Measurements from ENCODE around the gene KDM3A. TPM values are rescaled to one million over a fixed set of nuclear protein-coding genes. Genes with fewer than 3 reads are reported as not detected.
A peak's percentile ranks its signal among the peaks of the same experiment; 100 is the strongest.

Gene KDM3A, protein sequence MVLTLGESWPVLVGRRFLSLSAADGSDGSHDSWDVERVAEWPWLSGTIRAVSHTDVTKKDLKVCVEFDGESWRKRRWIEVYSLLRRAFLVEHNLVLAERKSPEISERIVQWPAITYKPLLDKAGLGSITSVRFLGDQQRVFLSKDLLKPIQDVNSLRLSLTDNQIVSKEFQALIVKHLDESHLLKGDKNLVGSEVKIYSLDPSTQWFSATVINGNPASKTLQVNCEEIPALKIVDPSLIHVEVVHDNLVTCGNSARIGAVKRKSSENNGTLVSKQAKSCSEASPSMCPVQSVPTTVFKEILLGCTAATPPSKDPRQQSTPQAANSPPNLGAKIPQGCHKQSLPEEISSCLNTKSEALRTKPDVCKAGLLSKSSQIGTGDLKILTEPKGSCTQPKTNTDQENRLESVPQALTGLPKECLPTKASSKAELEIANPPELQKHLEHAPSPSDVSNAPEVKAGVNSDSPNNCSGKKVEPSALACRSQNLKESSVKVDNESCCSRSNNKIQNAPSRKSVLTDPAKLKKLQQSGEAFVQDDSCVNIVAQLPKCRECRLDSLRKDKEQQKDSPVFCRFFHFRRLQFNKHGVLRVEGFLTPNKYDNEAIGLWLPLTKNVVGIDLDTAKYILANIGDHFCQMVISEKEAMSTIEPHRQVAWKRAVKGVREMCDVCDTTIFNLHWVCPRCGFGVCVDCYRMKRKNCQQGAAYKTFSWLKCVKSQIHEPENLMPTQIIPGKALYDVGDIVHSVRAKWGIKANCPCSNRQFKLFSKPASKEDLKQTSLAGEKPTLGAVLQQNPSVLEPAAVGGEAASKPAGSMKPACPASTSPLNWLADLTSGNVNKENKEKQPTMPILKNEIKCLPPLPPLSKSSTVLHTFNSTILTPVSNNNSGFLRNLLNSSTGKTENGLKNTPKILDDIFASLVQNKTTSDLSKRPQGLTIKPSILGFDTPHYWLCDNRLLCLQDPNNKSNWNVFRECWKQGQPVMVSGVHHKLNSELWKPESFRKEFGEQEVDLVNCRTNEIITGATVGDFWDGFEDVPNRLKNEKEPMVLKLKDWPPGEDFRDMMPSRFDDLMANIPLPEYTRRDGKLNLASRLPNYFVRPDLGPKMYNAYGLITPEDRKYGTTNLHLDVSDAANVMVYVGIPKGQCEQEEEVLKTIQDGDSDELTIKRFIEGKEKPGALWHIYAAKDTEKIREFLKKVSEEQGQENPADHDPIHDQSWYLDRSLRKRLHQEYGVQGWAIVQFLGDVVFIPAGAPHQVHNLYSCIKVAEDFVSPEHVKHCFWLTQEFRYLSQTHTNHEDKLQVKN (N-terminal part only)
- total RNA-seq (2014; rRNA removed) = 18.9 and 20.4 TPM in 2 replicates
- 7.8 TPM for polyA plus RNA-seq (2012)

DNA sequence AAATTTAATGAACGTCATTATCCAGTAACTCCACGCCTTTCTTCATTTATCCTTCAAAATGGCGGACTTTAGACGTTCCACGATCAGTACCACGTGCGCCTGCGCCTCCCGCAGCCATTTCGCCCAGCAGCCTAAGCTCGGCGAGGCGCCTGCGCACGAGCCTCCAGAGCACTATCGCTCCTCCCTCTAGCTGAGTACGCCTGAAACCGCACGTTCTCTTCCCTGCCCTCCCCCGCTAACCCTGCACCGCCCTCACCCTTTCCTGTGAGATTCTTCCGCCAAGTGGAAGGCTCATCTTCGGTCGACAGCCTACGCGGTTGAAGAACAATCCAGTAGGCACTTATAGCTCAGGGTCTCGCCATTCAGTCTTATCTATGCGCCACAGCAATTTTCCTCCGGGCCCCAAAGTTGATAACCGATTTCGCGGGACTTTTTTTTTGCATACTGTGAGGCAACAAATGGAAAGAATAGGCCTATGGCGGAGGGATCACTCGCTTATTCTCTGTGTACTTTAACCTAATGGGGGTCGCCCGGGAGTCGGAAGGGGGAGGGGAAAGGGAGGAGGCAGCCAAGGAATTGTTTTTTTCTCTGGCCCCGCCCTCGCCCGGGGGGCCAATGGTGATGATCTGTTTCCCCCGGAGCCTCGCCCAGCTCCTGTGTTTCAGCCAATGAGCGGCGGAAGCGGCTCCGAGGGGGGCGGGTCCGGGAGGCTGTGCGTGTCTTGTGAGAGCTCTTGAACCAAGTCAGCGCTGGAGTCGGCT, at the start of gene KDM3A:
TSS of gene KDM3A (plus strand) at position 741 of the 761 bp plus-strand sequence. CDS start 677 bp downstream, outside the sequence.
- peak; percentile 99 for DNase-seq (ENCODE audit: low read depth)

DNA sequence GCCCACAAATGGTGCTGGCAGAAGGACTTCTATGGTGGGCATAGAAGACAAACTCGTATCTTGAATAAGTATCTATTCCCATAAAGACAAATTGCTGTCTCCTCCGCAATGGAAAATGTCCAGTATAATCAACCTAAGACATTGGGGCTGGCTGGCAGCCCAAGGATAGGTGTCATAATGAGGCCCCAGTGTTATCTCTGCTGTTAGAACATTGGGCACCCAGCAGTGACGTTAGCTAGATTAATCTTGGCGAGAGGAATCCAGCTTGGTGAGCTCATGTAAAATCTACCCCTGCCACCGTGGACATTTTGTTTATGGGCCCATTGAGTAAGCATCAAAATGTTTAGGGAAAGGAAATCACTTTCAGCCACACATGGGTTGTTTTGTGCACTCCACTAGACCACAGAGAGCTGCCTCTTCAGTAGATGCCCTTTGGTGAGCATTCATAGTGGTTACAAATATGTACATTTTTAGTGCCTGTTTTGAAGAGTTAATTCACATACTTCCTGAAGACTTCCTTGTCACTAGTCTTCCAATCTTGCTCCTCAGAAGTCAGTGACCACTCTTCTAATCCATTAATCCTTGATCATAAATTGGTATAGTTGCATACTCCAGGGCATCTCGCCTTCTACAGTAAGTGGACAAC, 48.2 kb upstream of the KDM3A start:
- no peak for DNase-seq (ENCODE audit: low read depth)

- DNase-seq (ENCODE audit: low read depth) = peak; percentile 59
Measured at GRCh38 chr2:86393521-86394491, 47.4 kb upstream of the KDM3A start.

- DNase-seq (ENCODE audit: low read depth) = peak; percentile 67
Measured at GRCh38 chr2:86396291-86396785, 44.8 kb upstream of the KDM3A start.

DNA sequence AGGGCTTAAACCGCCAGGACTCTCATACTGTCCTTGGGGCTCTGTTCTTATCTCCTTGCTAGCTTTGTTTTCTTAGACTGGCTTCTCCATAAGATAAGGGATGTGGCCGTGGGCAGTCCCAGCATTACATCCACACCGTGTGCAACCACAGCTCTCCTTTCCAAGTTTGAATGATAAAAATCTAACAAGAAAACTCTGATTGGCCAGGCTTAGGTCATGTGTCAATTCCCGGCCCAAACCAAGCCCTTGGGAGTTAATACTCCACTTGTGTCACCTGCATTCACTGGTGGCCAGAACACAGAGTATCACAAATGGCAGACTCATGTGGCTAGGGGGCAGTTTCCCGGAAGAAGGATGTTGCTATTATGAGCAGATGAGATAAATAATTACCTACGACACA, 43.2 kb upstream of the KDM3A start:
- no peak for DNase-seq (ENCODE audit: low read depth)

DNA sequence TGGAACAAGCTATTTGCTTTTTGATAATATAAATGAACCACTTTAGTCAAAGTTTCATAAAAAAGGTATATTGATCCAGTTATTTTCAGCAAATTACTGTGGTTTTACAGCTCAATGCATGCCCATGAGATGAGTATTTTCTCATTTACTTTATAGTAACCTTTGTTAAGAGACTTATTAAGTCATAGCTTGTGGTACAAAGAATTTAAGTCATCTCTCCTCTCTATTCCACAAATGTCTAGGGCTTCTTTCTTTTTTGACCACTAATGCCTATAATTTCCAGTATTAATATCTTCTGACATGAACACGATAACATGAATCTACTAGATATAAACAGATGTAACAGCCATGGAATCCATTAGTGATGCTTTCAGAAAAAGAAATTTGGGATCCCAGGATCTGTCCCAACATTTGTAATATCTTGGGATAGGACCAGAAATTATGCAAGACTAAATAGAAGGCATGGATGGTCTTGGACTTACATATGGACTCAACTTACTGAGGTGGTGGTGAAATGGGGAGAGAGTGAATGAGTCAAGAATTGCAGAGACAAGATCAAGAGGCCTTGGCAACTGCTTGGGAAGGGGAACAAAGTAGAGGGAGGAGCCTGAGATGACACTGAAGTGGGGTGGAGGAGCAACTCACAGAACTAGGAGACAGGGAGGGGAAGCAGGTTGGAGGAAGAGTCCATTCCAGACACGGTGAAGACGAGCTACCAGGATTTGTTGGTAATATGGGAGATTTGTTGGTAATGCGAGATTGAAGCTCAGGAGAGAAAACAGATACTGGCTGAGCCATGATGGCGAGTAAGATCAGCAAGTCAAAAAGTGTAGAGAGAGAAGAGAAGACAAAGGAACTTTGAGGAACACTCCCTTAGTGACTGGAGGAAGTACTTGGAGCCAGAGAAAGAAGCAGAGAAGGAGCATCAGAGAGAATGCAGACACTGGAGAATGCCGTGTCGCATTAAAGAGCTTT, 42.4 kb upstream of the KDM3A start:
- no peak for DNase-seq (ENCODE audit: low read depth)

DNA sequence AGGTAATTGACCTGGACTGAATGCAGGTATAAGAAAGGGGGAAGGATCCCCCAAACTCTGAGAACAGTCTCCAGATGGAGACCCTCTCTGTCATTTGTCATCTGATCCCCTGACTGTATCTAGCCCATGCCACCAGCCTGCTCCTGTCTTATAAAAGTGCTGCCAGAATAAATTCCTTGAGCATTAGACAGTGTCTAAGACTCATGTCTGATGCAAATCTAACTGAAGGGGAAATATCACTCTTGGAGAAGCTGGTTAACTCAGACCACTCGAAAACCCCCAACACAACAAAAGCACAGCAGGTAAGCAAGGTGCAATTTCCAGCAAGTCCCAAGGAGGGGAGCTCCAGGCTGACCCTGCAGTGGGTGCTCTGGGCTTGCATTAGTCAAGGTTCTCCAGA, 40.9 kb upstream of the KDM3A start:
- no peak for DNase-seq (ENCODE audit: low read depth)

GRCh38 chr2:86410581-86410980, 30.6 kb upstream of the KDM3A start:
- DNase-seq (ENCODE audit: low read depth) = no peak

DNA sequence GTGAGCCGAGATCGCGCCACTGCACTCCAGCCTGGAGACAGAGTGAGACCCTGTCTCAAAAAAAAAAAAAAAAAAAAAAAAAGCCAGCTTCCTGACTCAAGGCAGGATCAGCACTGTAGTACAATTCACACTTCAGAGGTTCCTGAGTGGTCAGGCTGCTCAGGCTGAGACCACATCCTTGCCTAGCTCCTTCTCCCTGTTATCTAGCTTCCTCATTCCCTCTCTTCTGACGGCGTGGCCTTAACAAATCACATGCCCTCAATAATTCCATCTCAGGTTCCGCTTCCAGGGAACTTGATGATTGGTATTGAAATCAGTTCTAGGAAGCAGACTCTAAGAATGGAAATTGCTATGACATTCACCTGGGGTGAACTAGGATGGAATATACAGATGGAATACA, 29.8 kb upstream of the KDM3A start:
- DNase-seq (ENCODE audit: low read depth) = no peak

- DNase-seq (ENCODE audit: low read depth) = no peak
Measured at GRCh38 chr2:86412007-86412406, 29.2 kb upstream of the KDM3A start.

- peak; percentile 29 for DNase-seq (ENCODE audit: low read depth)
Measured at GRCh38 chr2:86413296-86414094, 27.7 kb upstream of the KDM3A start.

- DNase-seq (ENCODE audit: low read depth) = peak; percentile 69
Measured at GRCh38 chr2:86414996-86415395, 26.2 kb upstream of the KDM3A start.

DNA sequence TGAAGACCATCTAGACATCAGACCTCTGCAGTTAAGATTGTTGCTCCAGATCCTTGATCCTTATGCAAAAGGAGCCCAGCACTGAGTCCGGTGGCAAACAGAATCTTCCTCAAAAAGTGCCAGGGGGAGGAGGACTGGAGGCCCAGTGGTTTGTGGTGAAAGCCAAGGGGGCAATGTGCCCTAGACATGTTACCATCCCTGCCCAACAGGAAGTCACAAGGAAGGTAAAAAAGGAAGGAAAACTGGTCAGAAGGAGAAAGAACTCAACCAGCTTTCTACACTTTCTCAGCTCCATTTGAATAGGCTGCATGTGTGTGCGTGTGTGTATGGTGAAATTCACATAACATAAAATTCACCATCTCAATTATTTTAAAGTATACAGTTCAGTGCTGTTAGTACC, 25.0 kb upstream of the KDM3A start:
- no peak for DNase-seq (ENCODE audit: low read depth)

- DNase-seq (ENCODE audit: low read depth) = peak; percentile 44
Measured at GRCh38 chr2:86417961-86418360, 23.2 kb upstream of the KDM3A start.

DNA sequence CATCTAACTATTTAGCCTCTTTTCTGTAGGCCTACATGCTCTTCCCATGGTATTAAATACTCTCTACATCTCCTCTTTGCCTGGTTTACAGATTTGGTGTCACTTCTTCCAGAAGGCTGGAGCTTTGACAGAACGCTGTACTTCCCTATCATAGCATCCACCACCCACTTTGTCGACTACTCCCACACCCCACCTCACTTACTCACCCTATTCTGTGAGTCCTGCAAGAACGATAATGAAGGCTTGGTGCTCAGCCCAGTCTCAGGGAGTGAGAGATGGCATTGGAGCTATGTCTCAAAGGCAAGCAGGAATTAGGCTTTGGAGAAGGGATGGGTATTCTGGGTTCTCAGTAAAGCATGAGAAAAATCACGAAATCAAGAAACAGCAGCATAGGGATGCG, 20.3 kb upstream of the KDM3A start:
- DNase-seq (ENCODE audit: low read depth) = no peak

GRCh38 chr2:86426271-86426670, 14.9 kb upstream of the KDM3A start:
- DNase-seq (ENCODE audit: low read depth) = no peak

- no peak for DNase-seq (ENCODE audit: low read depth)
Measured at GRCh38 chr2:86429335-86429734, 11.8 kb upstream of the KDM3A start.
